ENCODE data around the gene FHIT.

- TF ChIP-seq EZH2phosphoT487 (IDR thresholded peaks at IDR 0.05) (no peak), CTCF (IDR thresholded peaks at IDR 0.05) (no peak), EZH2 (IDR thresholded peaks at IDR 0.05) (no peak)
Observed at GRCh38 chr3:60932170-60932569, 319.1 kb downstream of the FHIT start.

All from neural progenitor cell (in vitro differentiated cells).